Left kidney (tissue), 2 donors: Measurements from ENCODE around the gene FOXP3. TPM values are rescaled to one million over a fixed set of nuclear protein-coding genes. Genes with fewer than 3 reads are reported as not detected.

ENCODE experiments used
- DNase-seq: peaks from one replicate; pipeline ENCODE4 v3.0.0-alpha.2; 2013
- polyA plus RNA-seq: library from polyadenylated mRNA; unstranded; fragments of 120-200 nt; gene quantifications from one replicate; pipeline ENCODE4 v1.2.1, GENCODE V29; 2013; ENCODE audit not compliant: insufficient read length

Gene FOXP3
- polyA plus RNA-seq, 1 donor: 0.85 TPM

DNA sequence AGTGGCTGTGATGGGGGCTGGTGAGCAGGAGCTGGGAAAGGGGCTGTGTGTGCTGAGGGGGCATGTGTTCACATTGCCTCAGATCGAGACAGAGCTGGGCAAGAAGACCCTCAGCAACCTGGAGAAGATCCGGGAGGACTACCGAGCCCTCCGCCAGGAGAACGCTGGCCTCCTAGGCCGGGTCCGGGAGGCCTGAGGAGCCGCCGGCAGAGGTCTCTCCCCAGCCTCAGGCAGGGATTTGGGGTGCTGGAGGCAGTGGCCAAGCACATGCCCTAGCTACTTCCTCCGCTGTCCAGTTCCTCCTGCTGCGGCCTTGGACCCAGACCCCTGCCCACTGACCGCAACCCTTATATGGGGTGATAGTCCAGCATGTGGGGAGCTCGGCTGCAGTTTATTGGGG, 14.4 kb downstream of the FOXP3 start:
- no peak for DNase-seq

- no peak for DNase-seq
Measured at GRCh38 chrX:49249616-49250015, 14.9 kb downstream of the FOXP3 start.

GRCh38 chrX:49249071-49249470, 15.4 kb downstream of the FOXP3 start:
- no peak for DNase-seq

DNA sequence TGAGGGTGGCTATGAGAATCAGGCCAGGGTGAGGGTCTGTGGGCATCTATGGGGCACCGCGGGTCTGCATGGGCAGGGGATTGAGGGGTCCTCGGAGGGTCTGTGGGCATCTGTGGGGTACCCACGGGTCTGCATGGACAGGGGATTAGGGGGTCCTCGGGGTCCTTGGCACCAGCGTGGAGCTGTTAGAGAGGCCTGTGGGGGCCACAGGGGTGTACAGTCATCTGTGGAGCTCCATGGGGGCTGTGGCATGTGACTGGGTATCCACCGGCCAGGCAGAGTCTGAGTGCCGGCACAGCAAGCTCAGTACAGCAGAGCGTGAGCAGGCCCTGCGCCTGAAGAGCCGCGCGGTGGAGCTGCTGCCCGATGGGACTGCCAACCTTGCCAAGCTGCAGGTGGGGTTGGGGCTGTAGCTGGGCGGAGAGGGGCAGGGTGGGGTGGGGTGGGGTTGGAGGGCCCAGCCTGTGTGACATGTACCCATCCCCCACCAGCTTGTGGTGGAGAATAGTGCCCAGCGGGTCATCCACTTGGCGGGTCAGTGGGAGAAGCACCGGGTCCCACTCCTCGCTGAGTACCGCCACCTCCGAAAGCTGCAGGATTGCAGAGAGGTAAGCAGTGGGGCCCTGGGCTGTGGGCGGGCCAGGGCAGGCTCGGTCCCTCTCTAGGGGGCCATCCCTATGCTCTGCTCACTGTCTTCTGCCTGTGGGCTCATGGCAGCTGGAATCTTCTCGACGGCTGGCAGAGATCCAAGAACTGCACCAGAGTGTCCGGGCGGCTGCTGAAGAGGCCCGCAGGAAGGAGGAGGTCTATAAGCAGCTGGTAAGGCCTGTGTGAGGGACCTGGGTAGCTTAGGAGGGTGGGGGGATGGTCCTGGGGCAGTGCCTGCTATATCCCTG, 16.3 kb downstream of the FOXP3 start:
- no peak for DNase-seq

GRCh38 chrX:49247346-49247745, 17.2 kb downstream of the FOXP3 start:
- no peak for DNase-seq

DNA sequence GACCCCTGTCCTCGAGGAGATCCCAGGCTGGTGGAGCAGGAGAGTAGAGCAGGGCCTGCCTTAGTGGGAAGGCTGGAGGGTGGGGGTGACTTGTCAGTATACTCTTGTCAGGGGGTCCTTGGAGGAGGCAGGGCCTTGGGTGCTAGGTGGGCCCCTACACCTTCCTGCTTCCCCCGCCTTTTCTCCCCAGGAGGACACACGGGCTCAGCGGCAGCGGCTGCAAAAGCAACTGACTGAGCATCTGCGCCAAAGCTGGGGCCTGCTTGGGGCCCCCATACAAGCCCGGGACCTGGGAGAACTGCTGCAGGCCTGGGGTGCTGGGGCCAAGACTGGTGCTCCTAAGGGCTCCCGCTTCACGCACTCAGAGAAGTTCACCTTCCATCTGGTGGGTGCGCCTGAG, 18.0 kb downstream of the FOXP3 start:
- DNase-seq: no peak

GRCh38 chrX:49244207-49244606, 20.3 kb downstream of the FOXP3 start:
- no peak for DNase-seq

DNA sequence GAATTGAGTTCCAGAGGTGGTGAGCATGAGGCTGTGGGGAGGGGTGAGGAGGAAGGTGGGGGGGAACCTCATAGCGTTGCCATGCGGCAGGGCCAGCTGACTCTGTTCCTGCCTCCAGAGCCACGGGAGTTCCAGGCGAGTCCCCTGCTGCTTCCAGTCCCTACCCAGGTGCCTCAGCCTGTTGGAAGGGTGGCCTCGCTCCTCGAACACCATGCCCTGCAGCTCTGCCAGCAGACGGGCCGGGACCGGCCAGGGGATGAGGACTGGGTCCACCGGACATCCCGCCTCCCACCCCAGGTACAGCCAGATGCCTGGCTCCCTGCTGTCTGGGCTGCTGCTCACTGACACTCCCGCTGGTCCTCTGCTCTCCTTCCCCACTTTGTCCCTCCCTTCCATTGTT, 21.3 kb downstream of the FOXP3 start:
- no peak for DNase-seq

DNA sequence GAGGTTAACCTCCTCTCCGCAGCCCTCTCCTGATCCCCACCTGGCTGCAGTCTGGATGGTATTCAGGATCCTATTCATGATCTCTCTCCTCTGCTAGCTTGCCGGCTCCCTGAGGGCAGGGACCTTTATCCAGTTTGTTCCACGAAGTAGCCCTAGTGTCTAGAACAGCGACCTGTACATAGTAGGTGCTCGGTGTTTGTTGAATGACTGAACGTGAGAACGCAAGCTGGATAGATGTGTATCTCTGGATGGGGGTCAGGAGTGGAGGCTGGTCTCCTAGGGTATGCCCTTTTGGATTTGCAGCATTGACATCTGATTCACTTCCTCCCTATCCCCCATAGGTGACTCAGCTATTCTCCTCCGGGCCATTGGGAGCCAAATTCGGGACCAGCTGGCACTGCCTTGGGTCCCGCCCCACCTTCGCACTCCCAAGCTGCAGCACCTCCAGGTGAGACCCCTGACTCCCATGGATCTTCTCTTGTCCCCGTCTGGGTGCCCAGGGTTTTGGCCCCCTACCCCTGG, 21.9 kb downstream of the FOXP3 start:
- no peak for DNase-seq

- no peak for DNase-seq
Measured at GRCh38 chrX:49238735-49239134, 25.8 kb downstream of the FOXP3 start.

DNA sequence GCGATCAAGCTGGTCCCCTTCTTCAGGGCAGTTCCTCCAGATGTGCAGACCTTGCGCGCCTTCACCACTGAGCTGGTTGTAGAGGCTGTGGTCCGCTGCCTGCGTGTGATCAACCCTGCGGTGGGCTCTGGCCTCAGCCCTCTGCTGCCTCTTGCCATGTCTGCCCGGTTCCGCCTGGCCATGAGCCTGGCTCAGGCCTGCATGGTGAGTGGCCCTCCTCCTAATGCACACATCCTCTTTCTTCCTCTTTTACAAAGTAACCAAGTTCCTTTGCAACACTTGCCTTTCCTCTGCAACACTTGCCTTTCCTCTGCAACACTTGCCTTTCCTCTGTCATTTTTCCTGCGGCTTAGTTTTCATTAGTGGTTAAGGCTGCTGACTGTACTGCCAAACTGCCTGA, 27.4 kb downstream of the FOXP3 start:
- DNase-seq: no peak

- no peak for DNase-seq
Measured at GRCh38 chrX:49233887-49234555, 30.5 kb downstream of the FOXP3 start.

DNA sequence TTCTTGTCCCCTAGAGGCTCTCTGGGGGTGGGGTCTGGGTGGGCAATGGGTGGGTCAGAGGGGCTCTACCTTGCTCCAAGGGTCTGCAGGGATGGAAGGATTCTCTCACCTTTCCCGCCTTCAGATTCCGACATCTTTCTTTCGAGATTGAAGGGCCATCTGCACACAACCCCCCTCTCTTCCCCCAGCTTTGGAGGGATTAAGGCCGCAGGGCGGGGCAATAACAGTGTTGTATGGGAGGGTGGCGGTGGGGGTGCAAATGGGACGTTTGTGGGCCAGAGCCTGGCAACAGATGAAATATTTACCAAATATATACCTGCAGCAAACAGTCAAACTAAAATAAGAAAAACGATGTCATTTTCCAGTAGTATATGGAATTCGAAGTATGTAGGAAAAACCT, 31.3 kb downstream of the FOXP3 start, which contains the start of gene CACNA1F:
TSS of gene CACNA1F (minus strand) at position 165 of the 400 bp plus-strand sequence. CDS start at position 134, 31 bp downstream.
- DNase-seq: no peak

DNA sequence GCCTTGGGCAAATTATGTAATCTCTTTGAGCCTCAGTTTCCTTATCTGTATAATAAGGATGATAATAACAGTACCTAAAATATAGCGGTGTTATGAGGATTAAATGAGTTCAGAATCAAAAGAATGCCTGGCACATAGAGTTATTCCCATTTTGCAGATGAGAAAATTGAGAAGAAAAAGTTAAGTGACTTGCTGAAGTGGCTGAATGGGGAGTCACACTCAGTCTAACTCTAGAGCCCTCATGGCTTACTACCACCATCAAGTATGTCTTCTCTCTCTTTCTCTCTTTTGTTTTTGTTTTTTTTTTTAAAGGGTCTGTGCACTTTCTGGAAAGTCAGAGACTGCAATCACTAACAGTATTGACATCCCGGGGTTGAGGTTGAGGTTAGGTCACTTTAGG, 32.0 kb downstream of the FOXP3 start:
- DNase-seq: no peak

DNA sequence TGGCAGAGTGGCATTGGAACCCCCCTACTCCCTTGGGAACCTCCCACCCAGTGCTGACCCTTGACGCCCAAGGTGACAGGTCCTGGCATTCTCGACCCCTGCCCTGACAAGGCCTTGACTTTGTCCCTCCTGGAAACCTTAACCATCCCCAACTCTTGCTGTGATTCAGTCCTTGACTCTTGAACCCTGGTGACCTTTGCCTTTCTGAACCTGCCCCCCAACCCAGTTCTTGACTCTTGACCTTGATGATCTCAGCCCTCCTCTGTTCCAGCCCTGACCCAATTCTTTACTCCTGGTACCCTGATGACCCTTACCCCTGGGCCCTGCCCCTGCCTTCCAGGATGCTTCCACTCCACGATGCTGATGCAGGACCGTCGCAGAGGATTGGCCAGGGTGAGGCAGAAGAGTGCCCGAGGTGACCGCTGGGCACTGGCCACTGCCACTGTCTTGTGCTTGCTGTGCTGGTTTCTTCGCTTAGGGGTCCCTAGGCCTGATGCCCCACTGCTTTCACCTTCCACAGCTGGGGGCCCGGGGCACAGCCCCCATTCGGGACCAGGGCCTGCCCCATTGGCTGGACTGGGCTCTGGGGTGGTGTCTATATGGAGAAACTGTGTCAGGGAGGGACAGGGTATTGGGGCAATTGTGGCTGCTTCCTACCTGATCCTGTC, 33.0 kb downstream of the FOXP3 start:
- no peak for DNase-seq

GRCh38 chrX:49230500-49231232, 33.8 kb downstream of the FOXP3 start:
- DNase-seq: no peak

GRCh38 chrX:49228185-49228584, 36.3 kb downstream of the FOXP3 start:
- no peak for DNase-seq

GRCh38 chrX:49227726-49228125, 36.8 kb downstream of the FOXP3 start:
- no peak for DNase-seq

GRCh38 chrX:49226946-49227345, 37.6 kb downstream of the FOXP3 start:
- no peak for DNase-seq

GRCh38 chrX:49225858-49226257, 38.7 kb downstream of the FOXP3 start:
- no peak for DNase-seq

GRCh38 chrX:49221868-49222267, 42.6 kb downstream of the FOXP3 start:
- DNase-seq: no peak

GRCh38 chrX:49220100-49220499, 44.4 kb downstream of the FOXP3 start:
- DNase-seq: no peak
